Endodermal cell (in vitro differentiated cells): ENCODE data around the gene SOCS2. TPM values are rescaled to one million over a fixed set of nuclear protein-coding genes. Genes with fewer than 3 reads are reported as not detected.
"Not testable (repeated sequence)": the region's sequence is repeated elsewhere in the genome, so short reads cannot be mapped to it uniquely, and the experiment has no call there.

Source experiments
- DNase-seq: peaks from one replicate; pipeline ENCODE4 v3.0.0-alpha.2; 2017
- H3K27ac ChIP-seq: 2 replicates; pipeline ENCODE4 v1.5.1; 2013; ENCODE audit warnings: mild to moderate bottlenecking, low read depth, low read length, moderate library complexity
- H3K27me3 ChIP-seq: 2 replicates; pipeline ENCODE4 v1.6.1; 2013; ENCODE audit warnings: mild to moderate bottlenecking, low read length, moderate library complexity; ENCODE audit not compliant: insufficient read depth, control insufficient read depth, poor library complexity, severe bottlenecking
- H3K36me3 ChIP-seq: 2 replicates; pipeline ENCODE4 v1.7.0; 2013; ENCODE audit warnings: mild to moderate bottlenecking, low read length, moderate library complexity; ENCODE audit not compliant: control insufficient read depth, insufficient read depth
- H3K4me1 ChIP-seq: one replicate; pipeline ENCODE4 v1.7.0; 2013; ENCODE audit warnings: low read length; ENCODE audit not compliant: control insufficient read depth, insufficient read depth
- H3K4me3 ChIP-seq: 2 replicates; pipeline ENCODE4 v1.5.1; 2013; ENCODE audit warnings: mild to moderate bottlenecking, low read length, moderate library complexity
- H3K9ac ChIP-seq: 2 replicates; pipeline ENCODE4 v1.6.1; 2013; ENCODE audit warnings: mild to moderate bottlenecking, low read length, moderate library complexity; ENCODE audit not compliant: poor library complexity, severe bottlenecking; ENCODE audit errors: extremely low read depth
- H3K9me3 ChIP-seq: 2 replicates; pipeline ENCODE4 v1.6.1; 2013; ENCODE audit warnings: mild to moderate bottlenecking, low read length, moderate library complexity; ENCODE audit not compliant: control insufficient read depth
- H3K27ac Mint-ChIP-seq: 2 replicates; pipeline ENCODE4 v1.8.0; 2020; ENCODE audit warnings: mixed read lengths
- H3K27me3 Mint-ChIP-seq: 2 replicates; pipeline ENCODE4 v1.8.0; 2021; ENCODE audit warnings: mild to moderate bottlenecking, mixed read lengths; ENCODE audit not compliant: insufficient read depth
- H3K36me3 Mint-ChIP-seq: 2 replicates; pipeline ENCODE4 v1.8.0; 2020; ENCODE audit warnings: low read depth, mixed read lengths
- H3K4me1 Mint-ChIP-seq: 2 replicates; pipeline ENCODE4 v1.8.0; 2020; ENCODE audit warnings: mixed read lengths
- H3K4me3 Mint-ChIP-seq: 2 replicates; pipeline ENCODE4 v1.8.0; 2020; ENCODE audit warnings: mild to moderate bottlenecking, moderate library complexity, mixed read lengths
- H3K9me3 Mint-ChIP-seq: 2 replicates; pipeline ENCODE4 v1.8.0; 2020; ENCODE audit warnings: mild to moderate bottlenecking, mixed read lengths
- WGBS, 2 experiments: methylation state at CpG; one replicate each; pipeline versions ENCODE4 v1.1.5 to v1.1.7; 2013; ENCODE audit warnings: missing lambda C conversion rate in 2 of 2, mixed read lengths in 1 of 2; ENCODE audit not compliant: insufficient coverage in 1 of 2, insufficient read length in 1 of 2; 5-methylcytosine and 5-hydroxymethylcytosine counted together
- total RNA-seq, 2 donors: library from RNA; stranded (reverse); fragmentation: NEBNext Ultra II Directional in 1 of 2; extraction: Animal tissue kit (Norgen Biotek cat#: 25700) in 1 of 2; gene quantifications; 2 replicates in 1 of 2; 3 replicates in 1 of 2; pipeline ENCODE4 v1.2.1, GENCODE V29; 2021
- TF ChIP-seq, protein P1 (sequence below): fragments of 200-600 bp; sonication (generic); conservative IDR thresholded peaks from 2 replicates; pipeline ENCODE4 v1.5.0; 2021; ENCODE audit warnings: antibody characterized with exemption, mild to moderate bottlenecking

SOCS2 gene
- total RNA-seq, 2 donors from 2014 or later, result 46.9 to 60.2 TPM

- H3K27ac Mint-ChIP-seq, result no peak overlapping the region
- Histone ChIP-seq H3K4me1 (no peaks in the 10 kb centered on the region), H3K36me3 (peaks cover 20% of the 10 kb centered on the region), H3K27me3 (no peaks in the 10 kb centered on the region), H3K9ac (no peak overlapping the region), H3K27ac (no peak overlapping the region), H3K9me3 (peaks cover 9% of the 10 kb centered on the region), H3K4me3 (no peak overlapping the region)
- no peak for DNase-seq
- no peaks in the 10 kb centered on the region for H3K9me3 Mint-ChIP-seq
- no peak overlapping the region for H3K4me3 Mint-ChIP-seq
- 83 to 89% methylated on average over 3 to 4 of the region's 4 CpGs for WGBS, 2 experiments
- peaks cover 45% of the 10 kb centered on the region for H3K36me3 Mint-ChIP-seq
- TF ChIP-seq, protein P1, sequence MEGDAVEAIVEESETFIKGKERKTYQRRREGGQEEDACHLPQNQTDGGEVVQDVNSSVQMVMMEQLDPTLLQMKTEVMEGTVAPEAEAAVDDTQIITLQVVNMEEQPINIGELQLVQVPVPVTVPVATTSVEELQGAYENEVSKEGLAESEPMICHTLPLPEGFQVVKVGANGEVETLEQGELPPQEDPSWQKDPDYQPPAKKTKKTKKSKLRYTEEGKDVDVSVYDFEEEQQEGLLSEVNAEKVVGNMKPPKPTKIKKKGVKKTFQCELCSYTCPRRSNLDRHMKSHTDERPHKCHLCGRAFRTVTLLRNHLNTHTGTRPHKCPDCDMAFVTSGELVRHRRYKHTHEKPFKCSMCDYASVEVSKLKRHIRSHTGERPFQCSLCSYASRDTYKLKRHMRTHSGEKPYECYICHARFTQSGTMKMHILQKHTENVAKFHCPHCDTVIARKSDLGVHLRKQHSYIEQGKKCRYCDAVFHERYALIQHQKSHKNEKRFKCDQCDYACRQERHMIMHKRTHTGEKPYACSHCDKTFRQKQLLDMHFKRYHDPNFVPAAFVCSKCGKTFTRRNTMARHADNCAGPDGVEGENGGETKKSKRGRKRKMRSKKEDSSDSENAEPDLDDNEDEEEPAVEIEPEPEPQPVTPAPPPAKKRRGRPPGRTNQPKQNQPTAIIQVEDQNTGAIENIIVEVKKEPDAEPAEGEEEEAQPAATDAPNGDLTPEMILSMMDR, result no peak
- H3K4me1 Mint-ChIP-seq, result no peaks in the 10 kb centered on the region
- H3K27me3 Mint-ChIP-seq, result no peaks in the 10 kb centered on the region
Observed at GRCh38 chr12:93552427-93552826, 20.0 kb upstream of the SOCS2 start.

GRCh38 chr12:93557879-93558278 is 14.6 kb upstream of the SOCS2 start:
- peaks cover 28% of the 10 kb centered on the region for H3K36me3 ChIP-seq
- not testable (repeated sequence) for H3K27ac ChIP-seq, H3K9ac ChIP-seq, H3K27me3 Mint-ChIP-seq, H3K27me3 ChIP-seq, DNase-seq, H3K4me1 ChIP-seq, H3K4me3 Mint-ChIP-seq, H3K27ac Mint-ChIP-seq, H3K4me1 Mint-ChIP-seq
- Mint-ChIP-seq H3K9me3 (peaks cover 35% of the 10 kb centered on the region), H3K36me3 (peaks cover 80% of the 10 kb centered on the region)
- peaks cover 41% of the 10 kb centered on the region for H3K9me3 ChIP-seq
- peak overlapping the region; percentile 14 for H3K4me3 ChIP-seq

GRCh38 chr12:93558685-93559084 is 13.8 kb upstream of the SOCS2 start:
- H3K4me1 Mint-ChIP-seq, H3K27me3 Mint-ChIP-seq, H3K27ac Mint-ChIP-seq, H3K27ac ChIP-seq, DNase-seq, H3K4me1 ChIP-seq, H3K4me3 Mint-ChIP-seq, H3K27me3 ChIP-seq, H3K9ac ChIP-seq: not testable (repeated sequence)
- Histone ChIP-seq H3K36me3 (peaks cover 28% of the 10 kb centered on the region), H3K4me3 (peak overlapping the region; percentile 14), H3K9me3 (peaks cover 41% of the 10 kb centered on the region)
- WGBS, 2 experiments, result 83% methylated on average over 1 of the region's 1 CpG; no CpG with 5 or more reads in 1 of the 2 experiments
- Mint-ChIP-seq H3K9me3 (peaks cover 35% of the 10 kb centered on the region), H3K36me3 (peaks cover 74% of the 10 kb centered on the region)

- 79 to 86% methylated on average over 5 to 6 of the region's 6 CpGs for WGBS, 2 experiments
- Mint-ChIP-seq H3K27ac (peak overlapping the region; percentile 6), H3K36me3 (peaks cover 62% of the 10 kb centered on the region), H3K4me3 (no peak overlapping the region), H3K4me1 (peaks cover 15% of the 10 kb centered on the region), H3K9me3 (peaks cover 22% of the 10 kb centered on the region), H3K27me3 (no peaks in the 10 kb centered on the region)
- H3K4me3 ChIP-seq, result no peak overlapping the region
- TF ChIP-seq, protein P1, result peak; percentile 80
- H3K9me3 ChIP-seq, result peaks cover 17% of the 10 kb centered on the region
- no peak overlapping the region for H3K27ac ChIP-seq
- H3K36me3 ChIP-seq, result peaks cover 22% of the 10 kb centered on the region
- DNase-seq, result peak; percentile 72
- no peaks in the 10 kb centered on the region for H3K27me3 ChIP-seq
- H3K4me1 ChIP-seq, result no peaks in the 10 kb centered on the region
- H3K9ac ChIP-seq, result no peak overlapping the region
Observed at GRCh38 chr12:93563807-93564538, 8.5 kb upstream of the SOCS2 start.
